Measurements from ENCODE around the gene FANCC.

Gene FANCC

DNA sequence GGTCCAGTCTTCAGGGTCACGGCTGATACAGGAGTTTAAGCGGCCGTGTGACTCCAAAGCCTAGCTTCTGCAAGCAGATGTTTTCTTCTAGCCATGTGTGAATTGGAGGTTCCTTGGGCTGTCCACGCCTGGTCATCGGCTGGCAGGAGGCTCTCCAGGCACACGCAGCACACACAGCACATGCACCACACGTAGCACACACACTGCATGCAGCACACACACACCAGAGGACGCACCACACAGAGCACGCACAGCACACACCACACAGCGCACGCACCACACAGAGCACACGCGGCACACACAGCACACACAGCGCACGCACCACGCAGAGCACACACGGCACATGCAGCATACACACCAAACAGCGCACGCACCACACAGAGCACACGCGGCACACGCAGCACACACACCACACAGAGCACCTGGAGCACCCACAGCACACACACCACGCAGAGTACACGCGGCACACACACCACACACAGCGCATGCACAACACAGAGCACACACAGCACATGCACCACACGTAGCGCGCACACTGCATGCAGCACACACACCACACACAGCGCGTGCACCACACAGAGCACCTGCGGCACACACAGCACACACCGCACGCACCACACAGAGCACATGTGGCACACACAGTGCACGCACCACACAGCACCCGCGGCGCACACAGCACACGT lies 234.3 kb downstream of the FANCC start:
- H3K4me3 ChIP-seq (ENCODE audit: low read length) = no peak overlapping the region
- no peak for DNase-seq (ENCODE audit: low read depth)
- no peak for TF ChIP-seq CTCF (IDR thresholded peaks at IDR 0.05; ENCODE audit: insufficient read depth, low read depth, low read length, missing control alignments)

GRCh38 chr9:95082401-95083084 lies 235.0 kb downstream of the FANCC start:
- DNase-seq (ENCODE audit: low read depth) = no peak
- no peak for TF ChIP-seq CTCF (IDR thresholded peaks at IDR 0.05; ENCODE audit: insufficient read depth, low read depth, low read length, missing control alignments)
- H3K4me3 ChIP-seq (ENCODE audit: low read length) = no peak overlapping the region

DNA sequence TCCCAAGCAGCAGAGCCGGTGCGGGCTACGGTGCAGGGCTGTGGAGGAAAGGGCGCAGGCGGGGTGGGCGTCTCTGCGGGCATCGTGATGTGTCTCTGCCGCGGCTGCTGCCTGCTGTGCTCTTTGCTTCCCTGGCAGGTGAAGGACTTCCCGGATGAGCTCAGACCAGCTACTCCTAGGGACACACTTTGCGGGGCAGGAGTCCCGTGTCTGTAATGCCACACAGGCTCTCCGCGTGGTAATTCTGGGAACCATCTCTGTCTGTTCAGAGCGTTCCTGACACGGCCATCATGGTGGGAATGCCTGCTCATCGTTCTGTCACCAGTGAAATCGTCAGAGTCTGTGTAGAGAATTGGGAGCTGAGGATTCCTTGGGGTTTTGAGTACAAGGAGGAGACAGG lies 235.5 kb downstream of the FANCC start:
- DNase-seq (ENCODE audit: low read depth) = no peak
- no peak overlapping the region for H3K4me3 ChIP-seq (ENCODE audit: low read length)
- no peak for TF ChIP-seq CTCF (IDR thresholded peaks at IDR 0.05; ENCODE audit: insufficient read depth, low read depth, low read length, missing control alignments)

DNA sequence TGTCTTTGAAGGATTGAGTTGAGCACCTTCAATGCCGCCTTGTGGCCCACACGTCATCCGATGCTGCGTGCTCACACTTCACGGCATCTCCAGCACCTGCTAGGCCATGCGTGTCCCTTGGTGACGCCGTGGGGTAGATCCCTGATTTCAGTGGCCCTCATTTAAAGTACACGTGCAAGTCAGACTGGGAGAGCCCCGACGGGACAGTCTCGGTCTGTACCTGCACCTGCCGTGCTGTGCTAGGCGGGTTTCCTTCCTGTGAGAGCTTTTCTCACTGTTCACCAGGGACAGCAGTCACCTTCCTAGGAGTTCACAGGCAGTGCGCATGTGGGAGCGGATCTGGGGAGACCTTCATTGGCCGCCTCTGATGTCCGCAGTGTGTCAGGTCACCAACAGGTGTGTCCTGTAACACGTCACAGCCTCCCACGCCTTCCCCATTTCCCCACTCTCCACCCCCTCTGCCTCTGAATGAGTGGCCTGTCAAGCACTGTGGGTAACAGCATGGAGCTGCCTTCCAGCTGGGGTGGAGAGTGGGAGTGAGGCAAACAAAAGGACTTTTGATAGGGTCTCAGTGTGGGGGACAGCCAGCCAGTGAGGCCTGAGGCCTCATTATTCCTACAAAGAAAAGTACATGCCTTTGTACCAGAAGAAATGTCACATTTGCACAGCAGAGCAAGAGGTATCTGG lies 236.4 kb downstream of the FANCC start:
- TF ChIP-seq CTCF (IDR thresholded peaks at IDR 0.05; ENCODE audit: insufficient read depth, low read depth, low read length, missing control alignments) = no peak
- H3K4me3 ChIP-seq (ENCODE audit: low read length) = no peak overlapping the region
- DNase-seq (ENCODE audit: low read depth) = no peak

GRCh38 chr9:95079461-95079860 lies 238.0 kb downstream of the FANCC start:
- no peak for DNase-seq (ENCODE audit: low read depth)
- no peak overlapping the region for H3K4me3 ChIP-seq (ENCODE audit: low read length)
- no peak for TF ChIP-seq CTCF (IDR thresholded peaks at IDR 0.05; ENCODE audit: insufficient read depth, low read depth, low read length, missing control alignments)

DNA sequence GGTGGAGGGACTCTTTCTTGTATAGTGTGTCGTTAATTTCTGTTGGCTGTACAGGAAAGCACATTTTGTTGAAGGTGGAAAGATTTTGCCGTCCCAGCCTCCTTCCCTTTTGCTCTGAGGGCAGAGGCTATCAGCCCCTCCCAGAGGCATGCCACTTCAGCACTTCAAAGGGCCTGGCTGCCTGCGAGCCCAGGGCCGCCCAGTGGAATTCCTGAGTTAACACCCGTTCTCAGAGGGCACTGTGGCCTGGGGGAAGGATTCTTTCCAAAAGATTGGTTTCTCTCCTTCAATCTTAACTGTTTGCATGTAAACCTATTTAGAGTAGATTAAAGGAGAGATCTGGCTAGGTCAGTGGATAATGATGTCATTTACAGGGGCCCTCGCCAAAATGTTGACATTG lies 238.6 kb downstream of the FANCC start:
- no peak for TF ChIP-seq CTCF (IDR thresholded peaks at IDR 0.05; ENCODE audit: insufficient read depth, low read depth, low read length, missing control alignments)
- H3K4me3 ChIP-seq (ENCODE audit: low read length) = no peak overlapping the region
- no peak for DNase-seq (ENCODE audit: low read depth)
